GM19467 (cell line): ENCODE results near the gene MUC20.
"Not testable (repeated sequence)": the region's sequence is repeated elsewhere in the genome, so short reads cannot be mapped to it uniquely, and the experiment has no call there.

Source experiments
- ATAC-seq: cut with Tn5 transposase; IDR thresholded peaks from one replicate; pipeline ENCODE4 v1.9.1; 2021; ENCODE audit warnings: mild to moderate bottlenecking, moderate library complexity; ENCODE audit not compliant: unreplicated experiment

MUC20 gene

GRCh38 chr3:195720831-195721506 lies at the start of gene MUC20:
Gene MUC20 (plus strand): TSS chr3:195720978. CDS start chr3:195721008, 30 bp downstream.
- not testable (repeated sequence) for ATAC-seq

GRCh38 chr3:195671283-195671682 lies 49.5 kb upstream of the MUC20 start:
- ATAC-seq, result not testable (repeated sequence)

GRCh38 chr3:195673711-195674110 lies 47.1 kb upstream of the MUC20 start:
- ATAC-seq, result not testable (repeated sequence)

- not testable (repeated sequence) for ATAC-seq
These were observed 42.3 kb upstream of the MUC20 start for GRCh38 chr3:195678391-195679015.

- not testable (repeated sequence) for ATAC-seq
These were observed 40.1 kb upstream of the MUC20 start for GRCh38 chr3:195680690-195681089.

DNA sequence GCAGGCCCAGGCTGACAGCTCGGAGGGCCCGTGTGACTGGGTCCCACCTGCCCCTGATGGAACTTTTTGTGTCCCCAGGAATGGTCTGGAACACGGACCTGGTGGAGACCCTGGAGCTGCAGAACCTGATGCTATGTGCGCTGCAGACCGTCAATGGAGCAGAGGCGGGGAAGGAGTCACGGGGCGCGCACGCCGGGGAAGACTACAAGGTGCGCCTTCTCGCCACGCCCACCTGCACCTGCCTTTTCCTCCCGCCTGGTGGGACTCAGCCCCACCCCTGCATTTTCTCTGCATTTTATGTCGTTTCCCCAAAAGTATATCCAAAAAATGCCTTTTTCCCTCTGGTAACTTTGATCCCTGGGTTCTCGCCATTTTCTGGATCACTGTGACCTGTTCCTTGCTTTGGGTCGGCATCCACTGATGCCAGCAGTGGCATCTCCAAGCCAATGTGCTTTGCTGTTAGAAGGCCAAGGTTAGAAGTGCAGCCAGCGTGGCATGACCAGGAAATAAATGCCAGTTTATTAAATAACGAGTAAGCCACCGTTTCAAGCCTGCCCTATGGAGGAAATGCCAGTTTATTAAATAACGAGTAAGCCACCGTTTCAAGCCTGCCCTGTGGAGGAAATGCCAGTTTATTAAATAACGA lies 39.2 kb upstream of the MUC20 start:
- not testable (repeated sequence) for ATAC-seq

DNA sequence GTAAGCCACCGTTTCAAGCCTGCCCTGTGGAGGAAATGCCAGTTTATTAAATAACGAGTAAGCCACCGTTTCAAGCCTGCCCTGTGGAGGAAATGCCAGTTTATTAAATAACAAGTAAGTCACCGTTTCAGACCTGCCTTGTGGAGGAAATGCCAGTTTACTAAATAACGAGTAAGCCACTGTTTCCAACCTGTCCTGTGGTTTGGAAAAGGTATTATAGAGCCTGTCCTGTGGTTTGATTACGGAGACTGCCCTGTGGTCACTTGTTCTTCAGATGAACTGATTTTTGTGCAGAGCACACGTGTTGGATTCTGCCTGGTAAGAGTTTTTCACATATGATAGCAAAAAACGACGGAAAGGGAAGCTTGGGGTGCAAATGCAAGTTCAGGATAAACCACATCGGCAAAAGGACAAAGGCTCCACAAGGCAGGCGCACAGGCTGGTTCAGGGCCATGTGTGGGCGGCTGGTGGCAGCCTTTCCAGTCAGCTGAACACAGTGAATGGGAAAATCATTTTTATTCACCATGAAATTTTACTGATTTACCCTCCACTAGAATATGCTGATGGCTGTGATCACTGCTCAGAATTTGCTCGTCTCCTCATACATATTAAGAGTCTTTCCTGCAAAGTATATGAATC lies 38.6 kb upstream of the MUC20 start:
- not testable (repeated sequence) for ATAC-seq

DNA sequence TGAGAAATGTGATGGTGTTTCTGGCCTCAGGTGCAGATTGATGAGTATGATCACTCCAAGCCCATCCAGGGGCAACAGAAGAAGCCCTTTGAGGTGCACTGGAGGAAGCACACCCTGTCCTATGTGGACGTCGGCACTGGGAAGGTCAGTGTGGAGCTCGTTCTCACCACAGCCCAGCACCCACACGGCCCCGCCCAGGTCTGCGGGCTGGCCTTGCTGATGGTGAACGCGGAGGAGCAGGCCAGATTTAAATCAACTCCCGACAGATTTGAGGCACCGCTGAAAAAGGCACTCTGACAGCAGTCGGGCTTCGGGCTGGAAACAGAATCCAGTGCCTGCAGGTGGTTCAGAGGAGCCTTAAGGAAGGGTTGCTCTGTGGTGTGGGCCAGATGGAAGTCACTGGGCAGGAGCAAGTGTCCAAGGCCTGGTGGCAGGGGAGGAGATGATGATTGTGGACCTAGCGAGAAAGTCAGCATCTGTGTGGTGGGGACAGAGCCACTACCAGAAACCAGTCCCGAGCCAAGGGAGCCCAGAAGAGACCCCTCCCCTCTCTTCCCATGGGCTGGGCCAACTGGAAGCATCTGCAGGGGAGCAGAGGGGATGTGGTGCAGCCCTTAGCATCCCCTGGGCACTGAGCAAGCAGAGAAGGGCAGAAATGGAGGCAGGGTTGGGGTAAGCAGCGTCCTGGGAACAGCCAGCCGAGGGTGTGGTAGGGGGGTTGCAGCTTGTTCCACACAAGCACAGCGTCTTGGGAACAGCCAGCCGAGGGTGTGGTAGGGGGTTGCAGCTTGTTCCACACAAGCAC lies 36.9 kb upstream of the MUC20 start:
- not testable (repeated sequence) for ATAC-seq

DNA sequence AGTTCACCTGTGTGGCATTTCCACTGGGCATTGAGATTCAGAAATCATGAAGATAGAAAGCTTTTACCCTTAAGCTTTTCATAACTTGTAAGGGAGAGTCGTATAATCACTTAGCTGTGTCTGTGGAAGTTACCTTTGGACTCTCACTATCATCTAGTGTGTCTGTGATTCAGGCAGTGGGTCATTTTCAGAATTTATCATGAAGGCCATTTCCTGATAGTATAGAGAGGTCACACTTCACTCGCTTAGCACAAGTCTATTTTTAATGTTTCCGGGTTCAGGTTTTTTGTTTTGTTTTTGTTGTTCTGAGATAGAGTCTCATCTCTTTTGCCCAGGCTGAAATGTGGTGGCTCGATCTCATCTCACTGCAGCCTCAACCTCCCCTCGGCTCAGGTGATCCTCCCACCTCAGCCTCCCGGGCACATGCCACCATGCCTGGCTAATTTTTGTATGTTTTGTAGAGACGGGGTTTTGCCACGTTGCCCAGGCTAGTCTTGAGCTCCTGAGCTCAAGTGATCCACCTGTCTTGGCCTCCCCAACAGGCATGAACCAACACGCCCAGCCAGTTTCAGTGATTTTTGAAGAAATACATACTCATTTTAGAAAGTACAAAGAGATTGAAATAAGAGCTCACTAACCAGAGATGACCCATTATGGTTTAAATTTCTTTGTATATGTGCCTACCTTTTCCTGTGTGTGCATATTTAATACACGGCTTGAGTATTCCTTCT lies 36.1 kb upstream of the MUC20 start:
- not testable (repeated sequence) for ATAC-seq

GRCh38 chr3:195686537-195687208 lies 34.1 kb upstream of the MUC20 start:
- ATAC-seq, result not testable (repeated sequence)

- not testable (repeated sequence) for ATAC-seq
These were observed 33.5 kb upstream of the MUC20 start for GRCh38 chr3:195687209-195687760.

DNA sequence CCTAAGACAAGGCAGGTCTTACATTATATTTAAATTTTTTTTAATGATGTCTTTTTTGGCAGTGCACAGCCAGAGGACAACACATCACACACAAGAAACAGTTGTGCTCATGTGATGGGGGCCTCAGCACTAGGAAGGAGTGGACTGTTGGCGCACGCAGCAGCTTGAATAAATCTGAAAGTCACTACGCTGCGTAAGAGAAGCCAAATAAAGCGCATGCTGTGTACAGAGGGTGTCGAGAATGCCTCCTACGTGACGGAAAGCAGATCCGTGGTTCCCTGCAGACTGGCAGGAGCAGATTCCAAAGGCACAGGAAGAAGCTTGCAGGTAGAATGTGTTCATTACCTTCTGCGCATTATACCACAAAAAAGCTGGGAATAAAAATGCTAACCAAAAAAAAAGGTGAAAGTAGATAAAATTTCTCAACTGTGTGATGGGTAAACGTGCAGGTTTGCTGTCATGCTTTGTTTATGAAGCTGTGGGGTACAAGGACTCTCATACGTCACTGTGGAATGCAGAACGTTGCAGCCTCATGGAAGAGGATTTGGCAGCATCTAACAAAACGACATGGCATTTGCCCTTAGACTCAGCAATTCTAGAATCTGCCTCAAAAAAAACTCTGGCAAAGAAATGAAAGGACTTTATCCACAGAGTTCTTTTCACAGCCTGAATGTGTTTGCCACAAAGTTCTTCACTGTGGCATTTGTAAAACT lies 32.2 kb upstream of the MUC20 start:
- ATAC-seq, result not testable (repeated sequence)

DNA sequence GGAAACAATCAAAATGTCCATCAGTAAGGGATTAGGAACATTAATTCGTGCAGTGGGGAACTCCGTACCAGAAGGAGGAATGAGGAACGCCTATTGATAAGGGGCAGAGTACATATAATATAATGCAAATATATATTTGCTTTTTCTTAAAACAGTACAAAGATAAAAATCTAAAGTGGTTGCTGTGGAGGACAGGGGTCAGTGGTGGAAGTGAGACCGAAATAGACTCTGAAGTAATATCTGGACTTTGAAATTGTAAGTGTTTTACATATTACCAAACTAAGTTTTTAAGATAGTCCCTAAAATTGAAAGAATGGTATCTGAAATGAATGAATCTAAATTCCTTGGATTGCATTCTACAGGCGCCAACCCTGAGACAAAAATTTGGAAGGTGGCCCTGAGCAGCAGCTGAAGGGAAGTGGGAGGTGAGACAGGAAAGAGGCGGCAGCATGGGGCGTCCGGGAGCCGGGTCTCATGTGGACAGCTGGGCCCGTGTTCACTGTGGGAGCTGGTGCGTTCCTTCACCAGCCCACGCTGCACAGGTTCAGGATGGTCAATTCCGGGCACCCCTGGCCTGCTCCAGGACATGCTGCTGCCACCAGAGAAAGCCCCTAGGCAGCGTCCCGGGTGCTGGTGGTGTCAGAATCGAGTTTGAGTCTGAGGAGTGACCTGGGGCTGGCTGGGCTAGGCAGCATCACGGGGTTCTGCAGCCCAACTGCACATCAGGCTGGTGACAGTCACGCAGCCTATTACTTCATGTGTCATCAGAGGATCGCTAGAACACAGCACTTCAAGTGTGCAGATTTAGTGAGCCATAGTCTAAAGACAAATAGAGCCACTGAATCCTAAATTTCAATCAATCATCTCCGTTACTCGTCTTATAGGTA lies 31.4 kb upstream of the MUC20 start:
- not testable (repeated sequence) for ATAC-seq

DNA sequence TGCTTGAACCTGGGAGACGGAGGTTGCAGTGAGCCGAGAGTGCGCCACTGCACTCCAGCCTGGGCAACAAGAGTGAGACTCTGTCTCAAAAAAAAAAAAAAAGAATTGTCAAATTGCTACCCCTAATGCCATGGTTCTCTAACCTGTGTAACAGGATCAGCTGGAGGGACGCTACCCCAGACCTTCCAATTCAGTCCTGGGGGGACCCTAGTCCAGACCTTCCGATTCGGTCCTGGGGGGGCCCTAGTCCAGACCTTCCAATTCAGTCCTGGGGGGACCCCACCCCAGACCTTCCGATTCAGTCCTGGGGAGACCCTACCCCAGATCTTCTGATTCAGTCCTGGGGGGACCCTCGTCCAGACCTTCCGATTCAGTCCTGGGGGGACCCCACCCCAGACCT lies 29.8 kb upstream of the MUC20 start:
- ATAC-seq, result no peak

GRCh38 chr3:195691596-195692353 lies 29.0 kb upstream of the MUC20 start:
- not testable (repeated sequence) for ATAC-seq

- ATAC-seq, result no peak
These were observed 28.5 kb upstream of the MUC20 start for GRCh38 chr3:195692354-195692685.
